ENCODE results near the gene MAP6.
A peak's percentile ranks its signal among the peaks of the same experiment; 100 is the strongest.

MAP6 gene

DNA sequence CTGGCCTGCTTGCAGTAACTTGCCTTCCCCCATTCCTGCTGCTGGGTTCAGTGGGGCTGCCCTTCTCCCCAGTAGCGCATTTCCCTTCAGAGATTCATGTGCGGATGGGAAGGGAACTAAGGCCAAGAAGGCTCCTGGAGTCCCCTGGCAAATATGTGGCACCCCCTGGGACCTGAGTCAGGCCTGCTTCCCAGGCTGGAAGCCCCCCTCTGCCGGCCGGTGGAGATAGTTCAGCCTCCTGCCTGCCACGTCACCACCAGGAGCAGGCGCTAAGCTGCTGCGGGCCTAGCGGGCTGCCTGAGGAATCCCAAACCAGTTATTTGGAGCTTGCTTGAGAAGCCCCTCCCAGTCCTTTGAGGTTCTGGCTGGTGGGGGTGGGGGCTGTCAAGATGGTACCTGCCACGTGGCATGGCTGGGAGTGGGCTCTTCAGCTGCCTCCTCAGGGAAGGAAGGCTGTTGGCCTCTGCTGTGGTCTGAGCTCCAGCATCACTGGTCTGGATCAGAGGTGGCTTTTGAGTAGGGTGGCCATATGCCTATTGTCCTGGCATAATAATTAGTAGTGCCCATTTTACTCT is 104.8 kb downstream of the MAP6 start:
- no peaks in the 10 kb centered on the region for H3K27me3 ChIP-seq (replicated peaks)
- peak overlapping the region; percentile 90 for H3K27ac ChIP-seq
- peak; percentile 87 for DNase-seq
- TF ChIP-seq, protein P1, sequence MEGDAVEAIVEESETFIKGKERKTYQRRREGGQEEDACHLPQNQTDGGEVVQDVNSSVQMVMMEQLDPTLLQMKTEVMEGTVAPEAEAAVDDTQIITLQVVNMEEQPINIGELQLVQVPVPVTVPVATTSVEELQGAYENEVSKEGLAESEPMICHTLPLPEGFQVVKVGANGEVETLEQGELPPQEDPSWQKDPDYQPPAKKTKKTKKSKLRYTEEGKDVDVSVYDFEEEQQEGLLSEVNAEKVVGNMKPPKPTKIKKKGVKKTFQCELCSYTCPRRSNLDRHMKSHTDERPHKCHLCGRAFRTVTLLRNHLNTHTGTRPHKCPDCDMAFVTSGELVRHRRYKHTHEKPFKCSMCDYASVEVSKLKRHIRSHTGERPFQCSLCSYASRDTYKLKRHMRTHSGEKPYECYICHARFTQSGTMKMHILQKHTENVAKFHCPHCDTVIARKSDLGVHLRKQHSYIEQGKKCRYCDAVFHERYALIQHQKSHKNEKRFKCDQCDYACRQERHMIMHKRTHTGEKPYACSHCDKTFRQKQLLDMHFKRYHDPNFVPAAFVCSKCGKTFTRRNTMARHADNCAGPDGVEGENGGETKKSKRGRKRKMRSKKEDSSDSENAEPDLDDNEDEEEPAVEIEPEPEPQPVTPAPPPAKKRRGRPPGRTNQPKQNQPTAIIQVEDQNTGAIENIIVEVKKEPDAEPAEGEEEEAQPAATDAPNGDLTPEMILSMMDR (IDR thresholded peaks at IDR 0.05; ENCODE audit: low read depth, low read length, missing control alignments): peak; percentile 84
- in situ Hi-C loops (cut with HindIII; ENCODE audit: low pct_ligation_motif_present, low sequenced_read_pairs): no loop called here
- H3K4me3 ChIP-seq (ENCODE audit: low read depth, low read length): peak overlapping the region; percentile 94
- H3K36me3 ChIP-seq (replicated peaks): peaks cover 42% of the 10 kb centered on the region

DNA sequence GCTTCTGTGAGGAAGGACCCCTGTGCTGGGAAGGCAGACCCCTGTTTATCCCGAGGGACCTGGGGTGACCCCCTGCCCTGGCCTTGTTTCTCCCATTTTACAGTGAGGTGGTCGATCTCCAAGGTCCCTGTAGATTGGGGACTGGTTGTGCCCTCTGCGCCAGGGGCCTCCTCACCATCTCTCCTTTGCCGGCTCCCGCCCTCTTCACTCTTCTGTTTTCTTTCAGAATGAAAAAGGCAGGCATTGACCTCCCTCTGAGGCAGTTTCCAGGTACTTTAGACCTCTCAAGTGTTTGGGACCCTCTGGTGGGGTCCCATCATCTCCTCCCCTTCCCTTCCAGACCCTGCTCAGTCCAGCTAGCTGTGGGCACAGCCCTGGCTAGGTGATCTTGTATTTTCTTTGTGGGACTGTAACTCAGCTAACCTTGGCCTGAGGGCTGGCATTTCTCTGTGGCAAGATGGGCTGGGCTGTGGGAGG is 105.3 kb downstream of the MAP6 start:
- in situ Hi-C loops (cut with HindIII; ENCODE audit: low pct_ligation_motif_present, low sequenced_read_pairs): no loop called here
- no peak for DNase-seq
- no peaks in the 10 kb centered on the region for H3K27me3 ChIP-seq (replicated peaks)
- H3K4me3 ChIP-seq (ENCODE audit: low read depth, low read length): peak overlapping the region; percentile 94
- peak overlapping the region; percentile 90 for H3K27ac ChIP-seq
- TF ChIP-seq, protein P1 (IDR thresholded peaks at IDR 0.05; ENCODE audit: low read depth, low read length, missing control alignments): no peak
- peaks cover 37% of the 10 kb centered on the region for H3K36me3 ChIP-seq (replicated peaks)

DNA sequence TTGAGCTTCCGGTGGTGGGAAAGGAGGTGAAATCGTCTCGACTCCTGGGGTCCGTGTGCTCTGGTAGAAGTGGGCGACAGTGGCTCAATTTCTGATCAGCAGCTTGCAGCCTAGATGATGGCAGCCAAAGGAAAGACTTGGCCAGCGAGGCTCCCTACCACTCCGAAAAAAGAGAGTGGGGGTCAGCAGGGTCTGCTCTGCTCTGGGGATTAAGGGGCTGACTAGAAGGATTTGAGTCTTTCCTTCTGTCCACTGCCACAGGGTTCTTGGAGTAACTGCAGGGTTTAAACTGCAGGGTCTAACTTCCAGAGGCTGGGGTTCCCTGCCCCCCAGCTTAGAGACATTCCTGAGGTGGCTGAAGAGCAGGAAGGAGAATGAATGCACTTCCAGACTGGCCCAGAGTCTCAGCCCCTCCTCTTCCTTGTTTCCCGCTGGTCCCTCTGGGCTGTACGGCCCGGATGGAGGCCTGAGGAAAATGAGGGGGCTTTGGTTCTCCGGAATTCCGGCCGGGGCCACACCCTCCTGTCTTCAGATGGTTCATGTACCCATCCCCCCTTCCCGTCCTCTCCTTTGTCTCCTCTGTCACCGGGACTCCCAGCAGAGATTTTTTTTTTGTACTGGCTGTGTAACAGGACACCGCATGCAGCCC is 105.9 kb downstream of the MAP6 start:
- peak; percentile 72 for DNase-seq
- no peaks in the 10 kb centered on the region for H3K27me3 ChIP-seq (replicated peaks)
- peak overlapping the region; percentile 90 for H3K27ac ChIP-seq
- in situ Hi-C loops (cut with HindIII; ENCODE audit: low pct_ligation_motif_present, low sequenced_read_pairs): no loop called here
- TF ChIP-seq, protein P1 (IDR thresholded peaks at IDR 0.05; ENCODE audit: low read depth, low read length, missing control alignments): no peak
- H3K36me3 ChIP-seq (replicated peaks): peaks cover 31% of the 10 kb centered on the region
- H3K4me3 ChIP-seq (ENCODE audit: low read depth, low read length): peak overlapping the region; percentile 94

DNA sequence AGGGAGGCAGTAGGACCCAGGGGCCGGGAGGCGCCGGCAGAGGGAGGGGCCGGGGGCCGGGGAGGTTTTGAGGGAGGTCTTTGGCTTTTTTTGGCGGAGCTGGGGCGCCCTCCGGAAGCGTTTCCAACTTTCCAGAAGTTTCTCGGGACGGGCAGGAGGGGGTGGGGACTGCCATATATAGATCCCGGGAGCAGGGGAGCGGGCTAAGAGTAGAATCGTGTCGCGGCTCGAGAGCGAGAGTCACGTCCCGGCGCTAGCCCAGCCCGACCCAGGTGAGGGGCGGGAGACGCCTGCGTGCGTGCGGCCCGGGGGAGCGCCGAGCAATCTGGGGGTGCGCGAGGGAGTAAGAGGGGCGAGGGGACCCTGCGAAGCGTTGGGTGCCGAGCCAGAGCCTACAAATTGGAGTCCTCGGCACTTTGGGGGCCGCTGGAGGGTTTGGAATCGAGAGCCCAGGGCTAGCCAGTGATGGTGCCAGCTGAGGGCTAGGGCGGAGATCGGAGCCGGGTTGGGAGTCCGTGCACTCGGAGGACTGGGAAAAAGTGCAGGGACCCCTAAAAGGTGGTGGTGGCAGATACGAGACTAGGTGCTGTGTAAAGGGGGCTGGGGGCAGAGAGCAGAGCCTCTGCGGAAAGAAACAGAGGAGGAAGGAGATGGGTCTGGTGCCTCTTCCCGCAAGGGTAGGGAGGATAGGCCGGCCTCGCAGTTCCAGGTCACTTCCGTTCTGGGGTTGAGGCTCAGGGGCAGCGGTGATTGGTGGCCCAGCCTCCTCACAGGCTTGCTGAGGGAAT is 106.6 kb downstream of the MAP6 start, which contains the start of gene SERPINH1:
Gene SERPINH1, plus strand, starts transcription at position 206 of the 788 bp plus-strand sequence. CDS start 4,097 bp downstream, outside the sequence.
- peak; percentile 84 for DNase-seq
- H3K27ac ChIP-seq: peak within 1 kb of the TSS; percentile 90
- H3K4me3 ChIP-seq (ENCODE audit: low read depth, low read length): peak within 1 kb of the TSS; percentile 94
- H3K27me3 ChIP-seq (replicated peaks): no peaks in the 10 kb centered on the region
- in situ Hi-C loops (cut with HindIII; ENCODE audit: low pct_ligation_motif_present, low sequenced_read_pairs): no loop called here
- TF ChIP-seq, protein P1 (IDR thresholded peaks at IDR 0.05; ENCODE audit: low read depth, low read length, missing control alignments): no peak
- peaks cover 24% of the 10 kb centered on the region for H3K36me3 ChIP-seq (replicated peaks)

DNA sequence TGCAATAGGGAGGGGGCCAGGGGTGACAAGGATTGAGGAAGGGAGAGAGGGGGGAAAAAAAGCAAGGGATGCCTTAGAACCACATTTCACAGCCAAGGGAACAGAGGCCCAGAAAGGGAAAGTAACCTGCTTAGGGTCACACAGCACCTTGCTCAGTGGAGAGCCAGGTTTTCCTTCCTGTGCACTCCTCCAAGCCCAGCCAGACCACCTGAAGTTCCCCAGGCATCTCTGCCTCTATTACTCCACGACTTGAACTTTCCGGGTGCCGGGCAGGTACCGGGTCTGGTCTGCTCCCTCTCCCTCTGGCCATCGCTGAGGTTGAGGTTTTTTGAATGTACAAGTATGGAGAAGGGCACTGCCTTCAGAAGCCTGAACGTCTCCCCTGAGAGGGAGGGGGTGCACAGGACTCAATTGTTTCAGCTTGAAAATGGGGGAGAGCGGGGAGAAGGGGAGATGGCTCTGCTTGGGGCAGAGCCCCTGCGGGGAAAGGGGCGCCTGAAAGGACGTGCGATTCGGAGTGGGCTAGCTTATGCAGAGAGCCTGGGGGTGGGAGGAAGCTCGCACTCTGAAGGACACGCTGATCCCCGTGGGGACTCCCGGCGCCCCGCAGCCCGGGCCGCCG is 107.3 kb downstream of the MAP6 start:
- peak overlapping the region; percentile 90 for H3K27ac ChIP-seq
- DNase-seq: no peak

More for the DNA sequence above, 107.3 kb downstream of the MAP6 start:
- H3K36me3 ChIP-seq (replicated peaks): peaks cover 18% of the 10 kb centered on the region
- TF ChIP-seq, protein P1 (IDR thresholded peaks at IDR 0.05; ENCODE audit: low read depth, low read length, missing control alignments): no peak
- H3K4me3 ChIP-seq (ENCODE audit: low read depth, low read length): peak overlapping the region; percentile 94
- H3K27me3 ChIP-seq (replicated peaks): no peaks in the 10 kb centered on the region
- in situ Hi-C loops (cut with HindIII; ENCODE audit: low pct_ligation_motif_present, low sequenced_read_pairs): no loop called here
